HCT116 (cell line): ENCODE measurements around the gene TAGLN3. TPM values are rescaled to one million over a fixed set of nuclear protein-coding genes. Genes with fewer than 3 reads are reported as not detected.

Source experiments
- ATAC-seq: fragments of 200-7000 bp; cut with Tn5 transposase; 2 replicates; pipeline ENCODE4 v1.9.1; 2020; ENCODE audit warnings: mild to moderate bottlenecking, moderate library complexity
- BruUV-seq: library from RNA; stranded (reverse); fragments of 400-500 nt; replicated peaks from 2 replicates; lab custom pipeline; 2021; lab: Mats Ljungman, UMichigan
- CTCF ChIA-PET: fragments of 300-600 bp; sonication (Branson Sonifier 250); formaldehyde crosslinking; loops from one replicate; lab custom pipeline; 2021; ENCODE audit warnings: antibody characterized with exemption; lab: Charles Lee
- POLR2A ChIA-PET: fragments of 300-600, 350-600 bp; sonication (Branson Sonifier 250); formaldehyde crosslinking; loops from one replicate; lab custom pipeline; 2021; ENCODE audit warnings: antibody characterized with exemption; lab: Charles Lee
- RAD21 ChIA-PET, 2 experiments: fragments of 300-600 bp; sonication (Branson Sonifier 250); formaldehyde crosslinking; loops; one replicate each; lab custom pipeline; 2023; ENCODE audit warnings: low total read pairs in 2 of 2; ENCODE audit not compliant: uncharacterized antibody in 2 of 2, unreplicated experiment in 2 of 2, low non-redundant PET in 1 of 2; lab: Charles Lee
- DNase-seq: peaks from one replicate; pipeline ENCODE4 v3.0.0-alpha.2; 2010; ENCODE audit warnings: low read depth, low spot score
- H2AFZ ChIP-seq: fragments of 200-600 bp; shearing (Covaris generic), sonication (generic); 2 replicates; pipeline ENCODE4 v1.6.1; 2017; ENCODE audit warnings: low read depth, mixed run types, mixed read lengths, antibody characterized with exemption, low read length; ENCODE audit not compliant: poor library complexity, severe bottlenecking
- H3K27ac ChIP-seq: 2 replicates; pipeline ENCODE4 v1.5.1; 2012; ENCODE audit warnings: low read depth, low read length
- H3K27me3 ChIP-seq: fragments of 200-600 bp; sonication (generic); 2 replicates; pipeline ENCODE4 v1.6.1; 2016; ENCODE audit warnings: mixed run types, low read length, mixed read lengths; ENCODE audit not compliant: insufficient read depth
- H3K36me3 ChIP-seq, 2 experiments: fragments of 200-500 bp in 1 of 2; fragments of 200-600 bp in 1 of 2; sonication (Bioruptor generic) in 1 of 2; sonication (generic) in 1 of 2; 2 replicates each; pipeline versions ENCODE4 v1.5.1 to v1.6.1; 2014 to 2016; ENCODE audit warnings: low read length in 2 of 2, inconsistent platforms in 1 of 2, mixed read lengths in 1 of 2, mixed run types in 1 of 2; ENCODE audit not compliant: insufficient read depth in 2 of 2, control insufficient read depth in 1 of 2
- H3K4me1 ChIP-seq, 2 experiments: fragments of 200-600 bp in 1 of 2; sonication (generic) in 1 of 2; 2 replicates each; pipeline versions ENCODE4 v1.5.1 to v1.6.1; 2012 to 2017; ENCODE audit warnings: low read length in 2 of 2, inconsistent platforms in 1 of 2, mild to moderate bottlenecking in 1 of 2, mixed read lengths in 1 of 2, mixed run types in 1 of 2, moderate library complexity in 1 of 2; ENCODE audit not compliant: insufficient read depth in 2 of 2, control insufficient read depth in 1 of 2
- H3K4me2 ChIP-seq: fragments of 200-600 bp; sonication (generic); 2 replicates; pipeline ENCODE4 v1.6.1; 2017; ENCODE audit warnings: mixed run types, low read length, mixed read lengths
- H3K4me3 ChIP-seq, 2 experiments: fragments of 200-600 bp in 1 of 2; sonication (generic) in 1 of 2; replicated peaks in 1 of 2; 2 replicates each; pipeline ENCODE4 v1.5.1; 2011 to 2016; ENCODE audit warnings: low read length in 2 of 2, control low read depth in 1 of 2, low read depth in 1 of 2, mild to moderate bottlenecking in 1 of 2, mixed read lengths in 1 of 2, mixed run types in 1 of 2
- H3K79me2 ChIP-seq: fragments of 200-600 bp; sonication (generic); 2 replicates; pipeline ENCODE4 v1.6.1; 2017; ENCODE audit warnings: mild to moderate bottlenecking, mixed run types, low read length, moderate library complexity, mixed read lengths; ENCODE audit not compliant: insufficient read depth
- H3K9ac ChIP-seq: fragments of 200-600 bp; sonication (generic); 2 replicates; pipeline ENCODE4 v1.6.1; 2016; ENCODE audit warnings: low read length, mixed read lengths
- H3K9me2 ChIP-seq: fragments of 200-600 bp; sonication (generic), shearing (Covaris generic); 2 replicates; pipeline ENCODE4 v1.6.1; 2017; ENCODE audit warnings: mixed run types, mild to moderate bottlenecking, moderate library complexity; ENCODE audit not compliant: insufficient read depth
- H3K9me3 ChIP-seq, 2 experiments: fragments of 200-500 bp in 1 of 2; fragments of 200-600 bp in 1 of 2; sonication (Bioruptor generic) in 1 of 2; sonication (generic) in 1 of 2; 2 replicates each; pipeline ENCODE4 v1.6.1; 2014 to 2017; ENCODE audit warnings: low read length in 2 of 2, mixed read lengths in 2 of 2, inconsistent platforms in 1 of 2, low read depth in 1 of 2, mild to moderate bottlenecking in 1 of 2, mixed run types in 1 of 2, moderate library complexity in 1 of 2; ENCODE audit not compliant: control insufficient read depth in 1 of 2, insufficient read depth in 1 of 2
- H4K20me1 ChIP-seq: fragments of 200-600 bp; sonication (generic), shearing (Covaris generic); 2 replicates; pipeline ENCODE4 v1.6.1; 2017; ENCODE audit warnings: mixed run types, mild to moderate bottlenecking, moderate library complexity; ENCODE audit not compliant: insufficient read depth
- ATF3 ChIP-seq: IDR thresholded peaks from 2 replicates; pipeline ENCODE4 v1.6.1; 2012
- CBX3 ChIP-seq: IDR thresholded peaks from 2 replicates; pipeline ENCODE4 v1.6.1; 2012; ENCODE audit warnings: low read depth
- CEBPB ChIP-seq: IDR thresholded peaks from 2 replicates; pipeline ENCODE4 v1.6.1; 2012; ENCODE audit warnings: low read depth
- CTCF ChIP-seq, 3 experiments: fragments of 200-600 bp in 1 of 3; sonication (generic) in 1 of 3; IDR thresholded peaks in 2 of 3; conservative IDR thresholded peaks in 1 of 3; 2 replicates each; pipeline ENCODE4 v1.5.1; 2012 to 2017; ENCODE audit warnings: low read depth in 2 of 3, low read length in 2 of 3, antibody characterized with exemption in 1 of 3, borderline replicate concordance in 1 of 3, control low read depth in 1 of 3, mild to moderate bottlenecking in 1 of 3, mixed read lengths in 1 of 3, mixed run types in 1 of 3, moderate library complexity in 1 of 3; ENCODE audit not compliant: insufficient read depth in 1 of 3
- EGR1 ChIP-seq: IDR thresholded peaks from 2 replicates; pipeline ENCODE4 v1.6.1; 2012; ENCODE audit warnings: low read depth
- JUND ChIP-seq: IDR thresholded peaks from 2 replicates; pipeline ENCODE4 v1.6.1; 2012
- POLR2AphosphoS5 ChIP-seq: IDR thresholded peaks from 2 replicates; pipeline ENCODE4 v1.6.1; 2011; ENCODE audit warnings: mild to moderate bottlenecking, low read depth, low read length, moderate library complexity
- RAD21 ChIP-seq: IDR thresholded peaks from 2 replicates; pipeline ENCODE4 v1.6.1; 2012; ENCODE audit warnings: low read depth, mild to moderate bottlenecking
- SP1 ChIP-seq: IDR thresholded peaks from 2 replicates; pipeline ENCODE4 v1.6.1; 2012; ENCODE audit warnings: low read depth
- SRF ChIP-seq: IDR thresholded peaks from 2 replicates; pipeline ENCODE4 v1.6.1; 2012; ENCODE audit warnings: low read depth
- TCF7L2 ChIP-seq: IDR thresholded peaks from 2 replicates; pipeline ENCODE4 v1.7.0; 2011; ENCODE audit warnings: borderline replicate concordance, inconsistent platforms; ENCODE audit not compliant: insufficient read depth, insufficient read length; ENCODE audit errors: extremely low read depth
- ZFX ChIP-seq: fragments of 450-650 bp; IDR thresholded peaks from 2 replicates; pipeline ENCODE4 v1.6.1; 2017
- ZNF274 ChIP-seq: fragments of 200-500 bp; sonication (Bioruptor generic); IDR thresholded peaks from 2 replicates; pipeline ENCODE4 v1.6.1; 2014; ENCODE audit warnings: mild to moderate bottlenecking, low read depth, low read length, inconsistent platforms
- intact Hi-C: fragments of 100-400 bp; cut with micrococcal nuclease; formaldehyde crosslinking; loops from 2 replicates; pipeline ENCODE4 v1.10.0; 2022
- total RNA-seq: library from RNA; stranded (reverse); gene quantifications from one replicate; pipeline ENCODE4 v1.2.1, GENCODE V29; 2021; ENCODE audit not compliant: unreplicated experiment
- TF ChIP-seq, protein P1 (sequence below): IDR thresholded peaks from 2 replicates; pipeline ENCODE4 v1.6.1; 2012; ENCODE audit warnings: low read depth

TAGLN3 gene
- total RNA-seq, 1 experiment from 2014 or later = 0.64 TPM

DNA sequence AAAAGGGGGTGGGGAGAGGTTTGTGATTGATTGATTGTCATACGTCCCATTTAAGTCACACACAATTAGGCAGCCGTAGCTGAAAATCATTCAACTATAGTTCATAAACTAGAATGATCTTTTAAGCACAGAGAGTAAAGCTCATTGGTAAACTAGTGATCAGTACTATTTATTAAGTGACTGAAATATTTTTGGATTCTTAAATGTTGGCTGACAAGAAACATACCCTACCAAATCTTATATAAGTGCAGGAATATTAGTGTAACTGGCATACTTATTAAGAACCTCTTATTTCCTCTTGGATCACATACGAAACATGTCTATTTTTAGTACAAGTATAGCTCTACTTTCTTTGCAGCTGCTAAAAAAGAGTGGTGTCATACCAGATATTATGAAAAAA is 28.3 kb upstream of the TAGLN3 start:
- H3K4me3 ChIP-seq = no peak overlapping the region
- 0 out of 6 replicates have a peak, but pooled peaks of 1 of the 3 experiments have one; percentile 3 for TF ChIP-seq CTCF (IDR thresholded peaks at IDR 0.05 in 2 of 3, conservative IDR thresholded peaks at IDR 0.05 in 1 of 3; ENCODE audit: borderline replicate concordance in 1 of 3, insufficient read depth in 1 of 3, low read depth in 2 of 3, low read length in 2 of 3)
- TF ChIP-seq ZFX = no peak
- ChIA-PET CTCF (interaction anchor here (1.3 to 6.0 kb wide), 4 partner anchors 19 to 253 kb away, joined by 5 to 48 read pairs (median 7); no protein-coding TSS in a partner anchor), POLR2A (interaction anchor here (1.2 to 1.3 kb wide), 2 partner anchors 8 to 66 kb away, joined by 4 to 6 read pairs; partner anchors contain the start of gene ABHD10), RAD21 (interaction anchor here in 1 of 2 experiments (1.2 kb wide), 1 partner anchor 75 kb away, joined by 3 read pairs; no protein-coding TSS in a partner anchor)
- H3K36me3 ChIP-seq = peaks cover 29 to 38% of the 10 kb centered on the region in 2 experiments; a peak in 3 of 4 replicates
- no peaks in the 10 kb centered on the region for H3K27me3 ChIP-seq
- intact Hi-C loops = loop anchor here (10.0 kb wide), 1 partner anchor 396 kb away; no protein-coding TSS in a partner anchor
- DNase-seq (no peak), ATAC-seq (no peak)
- no peak overlapping the region for H2AFZ ChIP-seq
- H3K4me1 ChIP-seq = peaks cover 18 to 29% of the 10 kb centered on the region in 2 experiments
- BruUV-seq = no TSS peak
- H3K9ac ChIP-seq = no peak overlapping the region
- 0 out of 2 replicates have a peak overlapping the region, but pooled peaks have one; percentile 6 for H3K27ac ChIP-seq
- no peaks in the 10 kb centered on the region for H4K20me1 ChIP-seq
- no peaks in the 10 kb centered on the region for H3K79me2 ChIP-seq
- H3K9me3 ChIP-seq = no peaks in the 10 kb centered on the region
- H3K9me2 ChIP-seq = no peaks in the 10 kb centered on the region
- no peak overlapping the region for H3K4me2 ChIP-seq

GRCh38 chr3:111971533-111972130 is 27.1 kb upstream of the TAGLN3 start:
- ATAC-seq (no peak), DNase-seq (no peak)
- Histone ChIP-seq H3K9me3 (no peaks in the 10 kb centered on the region), H2AFZ (no peak overlapping the region), H3K9me2 (no peaks in the 10 kb centered on the region), H3K4me3 (no peak overlapping the region), H3K9ac (no peak overlapping the region), H3K79me2 (no peaks in the 10 kb centered on the region), H3K27ac (peak overlapping the region; percentile 1; the same call in 1 of the 2 replicates), H3K36me3 (peaks cover 29 to 38% of the 10 kb centered on the region in 2 experiments; a peak in 3 of 4 replicates), H4K20me1 (no peaks in the 10 kb centered on the region), H3K4me2 (no peak overlapping the region), H3K4me1 (peaks cover 14 to 17% of the 10 kb centered on the region in 2 experiments), H3K27me3 (no peaks in the 10 kb centered on the region)
- intact Hi-C loops = loop anchor here (10.0 kb wide), 1 partner anchor 397 kb away; no protein-coding TSS in a partner anchor
- RAD21 ChIA-PET = no interaction called here
- no TSS peak for BruUV-seq
- CTCF ChIA-PET = interaction anchor here (1.3 to 1.7 kb wide), 2 partner anchors 18 to 42 kb away, joined by 6 to 8 read pairs; no protein-coding TSS in a partner anchor
- POLR2A ChIA-PET = no interaction called here
- TF ChIP-seq POLR2AphosphoS5 (no peak), ZNF274 (no peak), JUND (no peak), CEBPB (no peak), TCF7L2 (no peak), ATF3 (no peak), CBX3 (no peak), ZFX (no peak), RAD21 (no peak), SP1 (no peak), EGR1 (no peak), SRF (no peak)
- TF ChIP-seq, protein P1, sequence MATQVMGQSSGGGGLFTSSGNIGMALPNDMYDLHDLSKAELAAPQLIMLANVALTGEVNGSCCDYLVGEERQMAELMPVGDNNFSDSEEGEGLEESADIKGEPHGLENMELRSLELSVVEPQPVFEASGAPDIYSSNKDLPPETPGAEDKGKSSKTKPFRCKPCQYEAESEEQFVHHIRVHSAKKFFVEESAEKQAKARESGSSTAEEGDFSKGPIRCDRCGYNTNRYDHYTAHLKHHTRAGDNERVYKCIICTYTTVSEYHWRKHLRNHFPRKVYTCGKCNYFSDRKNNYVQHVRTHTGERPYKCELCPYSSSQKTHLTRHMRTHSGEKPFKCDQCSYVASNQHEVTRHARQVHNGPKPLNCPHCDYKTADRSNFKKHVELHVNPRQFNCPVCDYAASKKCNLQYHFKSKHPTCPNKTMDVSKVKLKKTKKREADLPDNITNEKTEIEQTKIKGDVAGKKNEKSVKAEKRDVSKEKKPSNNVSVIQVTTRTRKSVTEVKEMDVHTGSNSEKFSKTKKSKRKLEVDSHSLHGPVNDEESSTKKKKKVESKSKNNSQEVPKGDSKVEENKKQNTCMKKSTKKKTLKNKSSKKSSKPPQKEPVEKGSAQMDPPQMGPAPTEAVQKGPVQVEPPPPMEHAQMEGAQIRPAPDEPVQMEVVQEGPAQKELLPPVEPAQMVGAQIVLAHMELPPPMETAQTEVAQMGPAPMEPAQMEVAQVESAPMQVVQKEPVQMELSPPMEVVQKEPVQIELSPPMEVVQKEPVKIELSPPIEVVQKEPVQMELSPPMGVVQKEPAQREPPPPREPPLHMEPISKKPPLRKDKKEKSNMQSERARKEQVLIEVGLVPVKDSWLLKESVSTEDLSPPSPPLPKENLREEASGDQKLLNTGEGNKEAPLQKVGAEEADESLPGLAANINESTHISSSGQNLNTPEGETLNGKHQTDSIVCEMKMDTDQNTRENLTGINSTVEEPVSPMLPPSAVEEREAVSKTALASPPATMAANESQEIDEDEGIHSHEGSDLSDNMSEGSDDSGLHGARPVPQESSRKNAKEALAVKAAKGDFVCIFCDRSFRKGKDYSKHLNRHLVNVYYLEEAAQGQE = no peak
